GM12878 (cell line): Measurements from ENCODE around the gene ENOX2. TPM values are rescaled to one million over a fixed set of nuclear protein-coding genes. Genes with fewer than 3 reads are reported as not detected.

Experiments used
- ATAC-seq: fragments of 200-7000 bp; cut with Tn5 transposase; 3 replicates; pipeline ENCODE4 v1.9.1; 2020; ENCODE audit warnings: mild to moderate bottlenecking, moderate library complexity
- BruUV-seq: library from RNA; stranded (reverse); fragments of 400-500 nt; replicated peaks from 2 replicates; lab custom pipeline; 2021; lab: Mats Ljungman, UMichigan
- CTCF ChIA-PET: fragments of 300-600 bp; sonication (Branson Sonifier 250); formaldehyde crosslinking; extraction: SDS; loops from one replicate; lab custom pipeline; 2021; ENCODE audit warnings: inconsistent platforms; lab: Yijun Ruan, JAX
- POLR2A ChIA-PET: fragments of 350-600 bp; formaldehyde crosslinking; extraction: SDS; loops from one replicate; lab custom pipeline; 2021; ENCODE audit warnings: inconsistent platforms; lab: Charles Lee
- RAD21 ChIA-PET: fragments of 300-600 bp; sonication (Branson Sonifier 250); formaldehyde crosslinking; loops from one replicate; lab custom pipeline; 2023; ENCODE audit warnings: antibody characterized with exemption; ENCODE audit not compliant: unreplicated experiment; lab: Charles Lee
- SMC1A ChIA-PET: fragments of 300-600 bp; sonication (Branson Sonifier 250); formaldehyde crosslinking; loops from one replicate; lab custom pipeline; 2023; ENCODE audit not compliant: unreplicated experiment, uncharacterized antibody; lab: Charles Lee
- DNase-seq: peaks from one replicate; pipeline ENCODE4 v3.0.0-alpha.2; 2011; ENCODE audit warnings: low read depth, low spot score
- FAIRE-seq: peaks from 3 replicates; lab custom pipeline; 2011; peaks lifted over from hg19 to GRCh38; lab: Jason Lieb, UNC
- H2AFZ ChIP-seq: 2 replicates; pipeline ENCODE4 v1.6.0; 2011; ENCODE audit warnings: low read depth, low read length, control low read depth; ENCODE audit not compliant: control insufficient read depth
- H3K27ac ChIP-seq: 2 replicates; pipeline ENCODE4 v1.5.1; 2011; ENCODE audit warnings: control low read depth; ENCODE audit not compliant: control insufficient read depth, insufficient read depth
- H3K27me3 ChIP-seq, 2 experiments: replicated peaks in 1 of 2; 2 replicates each; pipeline versions ENCODE4 v1.6.0 to v1.6.1; 2011; ENCODE audit warnings: low read length in 1 of 2; ENCODE audit not compliant: control insufficient read depth in 2 of 2, insufficient read depth in 2 of 2
- H3K36me3 ChIP-seq, 2 experiments: 2 replicates each; pipeline ENCODE4 v1.5.1; 2011; ENCODE audit warnings: low read length in 1 of 2; ENCODE audit not compliant: control insufficient read depth in 2 of 2, insufficient read depth in 2 of 2
- H3K4me1 ChIP-seq: 2 replicates; pipeline ENCODE4 v1.6.1; 2011; ENCODE audit warnings: mild to moderate bottlenecking, low read length, moderate library complexity, mixed read lengths; ENCODE audit not compliant: control insufficient read depth, insufficient read depth
- H3K4me2 ChIP-seq: 2 replicates; pipeline ENCODE4 v1.6.0; 2011; ENCODE audit warnings: control low read depth; ENCODE audit not compliant: control insufficient read depth, insufficient read depth
- H3K4me3 ChIP-seq: fragments of 200-600 bp; sonication (generic); 2 replicates; pipeline ENCODE4 v1.5.1; 2016
- H3K79me2 ChIP-seq: 2 replicates; pipeline ENCODE4 v1.6.0; 2011; ENCODE audit warnings: low read length; ENCODE audit not compliant: control insufficient read depth, insufficient read depth
- H3K9ac ChIP-seq: 2 replicates; pipeline ENCODE4 v1.8.0; 2011; ENCODE audit warnings: low read length, control low read depth, mixed read lengths; ENCODE audit not compliant: control insufficient read depth, insufficient read depth
- H3K9me3 ChIP-seq: replicated peaks from 3 replicates; pipeline ENCODE4 v1.5.1; 2011; ENCODE audit warnings: mild to moderate bottlenecking, low read length; ENCODE audit not compliant: control insufficient read depth, insufficient read depth
- H4K20me1 ChIP-seq: 2 replicates; pipeline ENCODE4 v1.6.0; 2011; ENCODE audit not compliant: control insufficient read depth, insufficient read depth
- CHD2 ChIP-seq: IDR thresholded peaks from 2 replicates; pipeline ENCODE4 v1.6.1; 2011; ENCODE audit warnings: low read depth, low read length, improper control_type of control experiment, borderline replicate concordance
- GATAD2B ChIP-seq: fragments of 450-650 bp; conservative IDR thresholded peaks from 2 replicates; pipeline ENCODE4 v1.6.1; 2017; ENCODE audit warnings: low read depth, mild to moderate bottlenecking, moderate library complexity
- HDAC2 ChIP-seq: fragments of 200-600 bp; sonication (generic); IDR thresholded peaks from 2 replicates; pipeline ENCODE4 v1.6.1; 2017
- KDM1A ChIP-seq: fragments of 200-600 bp; sonication (generic); IDR thresholded peaks from 2 replicates; pipeline ENCODE4 v1.6.1; 2016; ENCODE audit warnings: borderline replicate concordance
- KLF5 ChIP-seq: fragments of 450-650 bp; IDR thresholded peaks from 2 replicates; pipeline ENCODE4 v1.6.1; 2014; ENCODE audit warnings: mild to moderate bottlenecking; ENCODE audit not compliant: partially characterized antibody
- MYC ChIP-seq: IDR thresholded peaks from 2 replicates; pipeline ENCODE4 v1.6.1; 2011; ENCODE audit warnings: mild to moderate bottlenecking, low read length, moderate library complexity, inconsistent platforms; ENCODE audit not compliant: insufficient read depth, insufficient replicate concordance, insufficient read length, severe bottlenecking
- NBN ChIP-seq: fragments of 450-650 bp; IDR thresholded peaks from 2 replicates; pipeline ENCODE4 v1.6.1; 2016
- PKNOX1 ChIP-seq: fragments of 450-650 bp; IDR thresholded peaks from 2 replicates; pipeline ENCODE4 v1.6.1; 2016; ENCODE audit warnings: mild to moderate bottlenecking
- POLR2A ChIP-seq: IDR thresholded peaks from 2 replicates; pipeline ENCODE4 v1.6.1; 2011; ENCODE audit warnings: low read depth, mild to moderate bottlenecking, low read length
- POLR2AphosphoS5 ChIP-seq: IDR thresholded peaks from 2 replicates; pipeline ENCODE4 v1.6.1; 2011; ENCODE audit warnings: mild to moderate bottlenecking, low read length, inconsistent platforms
- PRDM15 ChIP-seq: fragments of 450-650 bp; formaldehyde crosslinking; IDR thresholded peaks from 2 replicates; pipeline ENCODE4 v1.4.0; 2020; ENCODE audit warnings: mild to moderate bottlenecking, moderate library complexity
- RAD51 ChIP-seq: fragments of 450-650 bp; IDR thresholded peaks from 2 replicates; pipeline ENCODE4 v1.6.1; 2016; ENCODE audit warnings: moderate library complexity, mild to moderate bottlenecking, inconsistent platforms
- SPI1 ChIP-seq: IDR thresholded peaks from 2 replicates; pipeline ENCODE4 v1.6.1; 2011; ENCODE audit warnings: low read depth, mild to moderate bottlenecking, low read length, moderate library complexity, borderline replicate concordance; ENCODE audit not compliant: insufficient read depth
- SRF ChIP-seq, 2 experiments: IDR thresholded peaks; 2 replicates each; pipeline ENCODE4 v1.6.1; 2011; ENCODE audit warnings: low read depth in 2 of 2, low read length in 2 of 2, mild to moderate bottlenecking in 1 of 2, moderate library complexity in 1 of 2
- TCF7 ChIP-seq: IDR thresholded peaks from 2 replicates; pipeline ENCODE4 v1.6.1; 2014; ENCODE audit warnings: antibody characterized with exemption, borderline replicate concordance
- YY1 ChIP-seq: IDR thresholded peaks from 2 replicates; pipeline ENCODE4 v1.6.1; 2011; ENCODE audit warnings: low read depth, mild to moderate bottlenecking, low read length
- ZNF274 ChIP-seq: IDR thresholded peaks from one replicate; pipeline ENCODE4 v1.8.0; 2011; ENCODE audit not compliant: insufficient read length, insufficient read depth
- ZNF622 ChIP-seq: fragments of 450-650 bp; IDR thresholded peaks from 2 replicates; pipeline ENCODE4 v1.6.1; 2017; ENCODE audit warnings: mild to moderate bottlenecking, inconsistent platforms
- ZZZ3 ChIP-seq: IDR thresholded peaks from 2 replicates; pipeline ENCODE4 v1.6.1; 2011; ENCODE audit warnings: low read depth; ENCODE audit not compliant: control insufficient read depth, insufficient read length
- WGBS: methylation state at CpG from one replicate; pipeline ENCODE4 v1.1.6; 2016; ENCODE audit warnings: low lambda C conversion rate; ENCODE audit not compliant: insufficient replicate concordance, insufficient coverage; ENCODE audit errors: missing lambda C conversion rate; 5-methylcytosine and 5-hydroxymethylcytosine counted together
- in situ Hi-C: fragments of 300-500 bp; cut with MboI; formaldehyde crosslinking; loops from 9 replicates; pipeline ENCODE4 v1.14.3; 2018; ENCODE audit warnings: mixed read lengths
- intact Hi-C: fragments of 100-400 bp; cut with micrococcal nuclease; formaldehyde crosslinking; loops from one replicate; pipeline ENCODE4 v1.14.2; 2022; ENCODE audit not compliant: unreplicated experiment
- polyA plus RNA-seq, 11 experiments: library from polyadenylated mRNA; depleted of rRNA in 4 of 11; unstranded in 6 of 11; stranded (reverse) in 5 of 11; fragments of >200 nt; fragmentation: Nextera tagmentation in 4 of 11; fragmentation: Illumina TruSeq in 1 of 11; extraction: Ambion mirVana in 4 of 11; extraction: Trizol in 1 of 11; gene quantifications; 1 replicate in 1 of 11; 2 replicates in 10 of 11; pipeline versions ENCODE4 v1.2.1 to v1.2.3, GENCODE V29; 2011 to 2016; ENCODE audit warnings: inconsistent platforms in 2 of 11, missing spikeins in 2 of 11, low read depth in 1 of 11
- total RNA-seq, 4 experiments: library from RNA; depleted of rRNA in 3 of 4; stranded (reverse); fragments of >200 nt in 3 of 4; fragmentation: Illumina TruSeq in 1 of 4; extraction: Trizol in 1 of 4; gene quantifications; 2 replicates each; pipeline versions ENCODE4 v1.2.1 to v1.2.3, GENCODE V29; 2013 to 2021

The ENOX2 gene
- total and polyA plus RNA-seq, 10 of the 15 experiments (the other 5 are each of a cell fraction or from before 2014, with no cell fraction given), result 3.2 to 13.0 (median 7.7) TPM

- ChIA-PET CTCF (no interaction called here), POLR2A (no interaction called here), SMC1A (interaction anchor here (0.6 kb wide), 1 partner anchor 296 kb away, joined by 3 read pairs; no protein-coding TSS in a partner anchor), RAD21 (no interaction called here)
- Histone ChIP-seq H2AFZ (no peak overlapping the region), H3K4me2 (no peak overlapping the region), H3K9ac (no peak overlapping the region), H3K27me3 (no peaks in the 10 kb centered on the region), H3K27ac (no peak overlapping the region), H3K9me3 (no peaks in the 10 kb centered on the region), H3K79me2 (no peaks in the 10 kb centered on the region), H4K20me1 (no peaks in the 10 kb centered on the region), H3K4me1 (no peaks in the 10 kb centered on the region), H3K4me3 (no peak overlapping the region), H3K36me3 (no peaks in the 10 kb centered on the region)
- intact Hi-C loops, result no loop called here
- no peak for FAIRE-seq
- TF ChIP-seq KLF5 (no peak), SRF (IDR thresholded peaks at IDR 0.05; ENCODE audit: low read depth in 2 of 2, low read length in 2 of 2) (no peak), CHD2 (no peak), ZNF274 (no peak), PRDM15 (CRISPR knock-in tag) (no peak), SPI1 (no peak), ZNF622 (no peak), PKNOX1 (no peak), YY1 (no peak), GATAD2B (no peak), KDM1A (no peak), POLR2A (no peak), RAD51 (no peak), MYC (no peak), TCF7 (no peak), ZZZ3 (no peak), HDAC2 (no peak), POLR2AphosphoS5 (no peak), NBN (no peak)
- no TSS peak for BruUV-seq
- 37% methylated on average over 9 of the region's 9 CpGs for WGBS
- ATAC-seq, result no peak
- in situ Hi-C loops, result no loop called here
- no peak for DNase-seq
Observed at GRCh38 chrX:130593911-130594310, 309.1 kb downstream of the ENOX2 start.
